Neural progenitor cell (in vitro differentiated cells): ENCODE measurements around the gene PPFIA1.

Source experiments
- EZH2 ChIP-seq: fragments of 200-600 bp; sonication (generic); IDR thresholded peaks from 2 replicates; pipeline ENCODE4 v1.6.1; 2017; ENCODE audit warnings: antibody characterized with exemption, mild to moderate bottlenecking, moderate library complexity
- TF ChIP-seq, protein P1 (sequence below): fragments of 200-600 bp; sonication (generic); IDR thresholded peaks from 2 replicates; pipeline ENCODE4 v1.5.1; 2017; ENCODE audit warnings: antibody characterized with exemption, mild to moderate bottlenecking

GRCh38 chr11:70352100-70352499, 81.6 kb downstream of the PPFIA1 start:
- TF ChIP-seq, protein P1, sequence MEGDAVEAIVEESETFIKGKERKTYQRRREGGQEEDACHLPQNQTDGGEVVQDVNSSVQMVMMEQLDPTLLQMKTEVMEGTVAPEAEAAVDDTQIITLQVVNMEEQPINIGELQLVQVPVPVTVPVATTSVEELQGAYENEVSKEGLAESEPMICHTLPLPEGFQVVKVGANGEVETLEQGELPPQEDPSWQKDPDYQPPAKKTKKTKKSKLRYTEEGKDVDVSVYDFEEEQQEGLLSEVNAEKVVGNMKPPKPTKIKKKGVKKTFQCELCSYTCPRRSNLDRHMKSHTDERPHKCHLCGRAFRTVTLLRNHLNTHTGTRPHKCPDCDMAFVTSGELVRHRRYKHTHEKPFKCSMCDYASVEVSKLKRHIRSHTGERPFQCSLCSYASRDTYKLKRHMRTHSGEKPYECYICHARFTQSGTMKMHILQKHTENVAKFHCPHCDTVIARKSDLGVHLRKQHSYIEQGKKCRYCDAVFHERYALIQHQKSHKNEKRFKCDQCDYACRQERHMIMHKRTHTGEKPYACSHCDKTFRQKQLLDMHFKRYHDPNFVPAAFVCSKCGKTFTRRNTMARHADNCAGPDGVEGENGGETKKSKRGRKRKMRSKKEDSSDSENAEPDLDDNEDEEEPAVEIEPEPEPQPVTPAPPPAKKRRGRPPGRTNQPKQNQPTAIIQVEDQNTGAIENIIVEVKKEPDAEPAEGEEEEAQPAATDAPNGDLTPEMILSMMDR, result no peak
- TF ChIP-seq EZH2, result no peak
